DOHH2 (cell line): ENCODE data around the gene ATXN3L.

Experiments
- H3F3A ChIP-seq: fragments of 200-600 bp; sonication (generic), shearing (Covaris generic); 2 replicates; pipeline ENCODE4 v1.6.0; 2016; ENCODE audit warnings: antibody characterized with exemption, mild to moderate bottlenecking; ENCODE audit not compliant: control insufficient read depth, insufficient read depth
- H3K27ac ChIP-seq: fragments of 200-600 bp; sonication (generic); 2 replicates; pipeline ENCODE4 v1.5.1; 2014; ENCODE audit warnings: low read depth, mild to moderate bottlenecking, low read length, moderate library complexity
- H3K27me3 ChIP-seq: fragments of 200-600 bp; sonication (generic); 2 replicates; pipeline ENCODE4 v1.6.1; 2014; ENCODE audit warnings: mild to moderate bottlenecking, low read length, mixed read lengths; ENCODE audit not compliant: control insufficient read depth
- H3K36me3 ChIP-seq: fragments of 200-600 bp; sonication (generic); 2 replicates; pipeline ENCODE4 v1.6.1; 2014; ENCODE audit warnings: mild to moderate bottlenecking, low read length, moderate library complexity, mixed read lengths; ENCODE audit not compliant: control insufficient read depth
- H3K4me1 ChIP-seq: fragments of 200-600 bp; sonication (generic); 2 replicates; pipeline ENCODE4 v1.6.1; 2014; ENCODE audit warnings: mild to moderate bottlenecking, low read length, mixed read lengths; ENCODE audit not compliant: control insufficient read depth
- H3K4me2 ChIP-seq: fragments of 200-600 bp; sonication (generic); 2 replicates; pipeline ENCODE4 v1.6.0; 2014; ENCODE audit warnings: mild to moderate bottlenecking, low read length, moderate library complexity
- H3K4me3 ChIP-seq: fragments of 200-600 bp; sonication (generic); 2 replicates; pipeline ENCODE4 v1.5.1; 2014; ENCODE audit warnings: mild to moderate bottlenecking, low read length, mixed read lengths
- H3K79me2 ChIP-seq: fragments of 200-600 bp; sonication (generic); 2 replicates; pipeline ENCODE4 v1.6.1; 2014; ENCODE audit warnings: mild to moderate bottlenecking, low read length, mixed read lengths; ENCODE audit not compliant: control insufficient read depth
- H3K9me2 ChIP-seq: fragments of 200-600 bp; sonication (generic); replicated peaks from 2 replicates; pipeline ENCODE4 v1.6.1; 2014; ENCODE audit warnings: mild to moderate bottlenecking, low read length, mixed read lengths; ENCODE audit not compliant: control insufficient read depth
- H3K9me3 ChIP-seq: fragments of 200-600 bp; sonication (generic); 2 replicates; pipeline ENCODE4 v1.6.1; 2014; ENCODE audit warnings: antibody characterized with exemption, low read length, mixed read lengths; ENCODE audit not compliant: control insufficient read depth, insufficient read depth
- H4K20me1 ChIP-seq: fragments of 200-600 bp; sonication (generic); 2 replicates; pipeline ENCODE4 v1.6.0; 2014; ENCODE audit warnings: low read depth, mild to moderate bottlenecking, antibody characterized with exemption, low read length, moderate library complexity; ENCODE audit not compliant: control insufficient read depth, insufficient read depth
- CTCF ChIP-seq: fragments of 200-600 bp; sonication (generic); IDR thresholded peaks from one replicate; pipeline ENCODE4 v1.5.1; 2014; ENCODE audit warnings: antibody characterized with exemption, mild to moderate bottlenecking, low read depth, low read length; ENCODE audit not compliant: poor library complexity, severe bottlenecking
- EZH2phosphoT487 ChIP-seq: fragments of 200-600 bp; sonication (generic); IDR thresholded peaks from 2 replicates; pipeline ENCODE4 v1.6.1; 2017; ENCODE audit warnings: borderline replicate concordance, mild to moderate bottlenecking, antibody characterized with exemption, low read length, moderate library complexity, mixed read lengths

Gene ATXN3L

GRCh38 chrX:13341491-13342101 is 21.7 kb upstream of the ATXN3L start:
- TF ChIP-seq EZH2phosphoT487: no peak
- TF ChIP-seq CTCF: no peak
- no peaks in the 10 kb centered on the region for H3K9me3 ChIP-seq
- no peaks in the 10 kb centered on the region for H3K27me3 ChIP-seq
- no peak overlapping the region for H3K27ac ChIP-seq
- no peaks in the 10 kb centered on the region for H3F3A ChIP-seq
- H3K4me1 ChIP-seq: peaks cover 25% of the 10 kb centered on the region
- H3K4me3 ChIP-seq: no peak overlapping the region
- H3K79me2 ChIP-seq: no peaks in the 10 kb centered on the region
- H4K20me1 ChIP-seq: no peaks in the 10 kb centered on the region
- H3K9me2 ChIP-seq: no peaks in the 10 kb centered on the region
- no peaks in the 10 kb centered on the region for H3K36me3 ChIP-seq
- H3K4me2 ChIP-seq: no peak overlapping the region

- no peak overlapping the region for H3K4me2 ChIP-seq
- no peaks in the 10 kb centered on the region for H3K36me3 ChIP-seq
- no peak overlapping the region for H3K4me3 ChIP-seq
- TF ChIP-seq CTCF (no peak), EZH2phosphoT487 (no peak)
- no peak overlapping the region for H3K27ac ChIP-seq
- no peaks in the 10 kb centered on the region for H3K79me2 ChIP-seq
- H4K20me1 ChIP-seq: no peaks in the 10 kb centered on the region
- peaks cover 11% of the 10 kb centered on the region for H3K4me1 ChIP-seq
- no peaks in the 10 kb centered on the region for H3K9me2 ChIP-seq
- H3K27me3 ChIP-seq: no peaks in the 10 kb centered on the region
- H3K9me3 ChIP-seq: no peaks in the 10 kb centered on the region
- no peaks in the 10 kb centered on the region for H3F3A ChIP-seq
Observed at GRCh38 chrX:13340182-13340791, 20.4 kb upstream of the ATXN3L start.

- Histone ChIP-seq H3K9me2 (no peaks in the 10 kb centered on the region), H3K79me2 (no peaks in the 10 kb centered on the region), H3K4me3 (no peak overlapping the region), H3K27me3 (no peaks in the 10 kb centered on the region), H4K20me1 (no peaks in the 10 kb centered on the region), H3K36me3 (no peaks in the 10 kb centered on the region), H3K9me3 (no peaks in the 10 kb centered on the region), H3F3A (no peaks in the 10 kb centered on the region), H3K4me2 (no peak overlapping the region), H3K27ac (no peak overlapping the region), H3K4me1 (peaks cover 5% of the 10 kb centered on the region)
- no peak for TF ChIP-seq EZH2phosphoT487
Observed at GRCh38 chrX:13339607-13340006, 19.8 kb upstream of the ATXN3L start.

- no peaks in the 10 kb centered on the region for H3K9me2 ChIP-seq
- no peaks in the 10 kb centered on the region for H3K79me2 ChIP-seq
- no peak overlapping the region for H3K27ac ChIP-seq
- H3F3A ChIP-seq: no peaks in the 10 kb centered on the region
- no peaks in the 10 kb centered on the region for H4K20me1 ChIP-seq
- H3K9me3 ChIP-seq: no peaks in the 10 kb centered on the region
- H3K36me3 ChIP-seq: no peaks in the 10 kb centered on the region
- TF ChIP-seq CTCF (no peak), EZH2phosphoT487 (no peak)
- no peak overlapping the region for H3K4me2 ChIP-seq
- no peak overlapping the region for H3K4me3 ChIP-seq
- no peaks in the 10 kb centered on the region for H3K4me1 ChIP-seq
- no peaks in the 10 kb centered on the region for H3K27me3 ChIP-seq
Observed at GRCh38 chrX:13338996-13339515, 19.2 kb upstream of the ATXN3L start.
